Tibial artery (tissue), 4 donors: ENCODE measurements around the gene TRIP12.

Experiments
- DNase-seq, 2 donors: peaks; one replicate each; pipeline ENCODE4 v3.0.0-alpha.2; 2019
- H3K27ac ChIP-seq, 2 donors: fragments of 200-600 bp; sonication (generic) in 1 of 2; 1 replicate in 1 of 2; 2 replicates in 1 of 2; pipeline ENCODE4 v1.5.1; 2018 to 2019; ENCODE audit warnings: mild to moderate bottlenecking in 1 of 2
- H3K27me3 ChIP-seq, 2 donors: fragments of 200-600 bp; sonication (generic) in 1 of 2; one replicate each; pipeline versions ENCODE4 v1.5.1 to v1.6.0; 2016 to 2019
- H3K36me3 ChIP-seq, 3 donors: fragments of 200-600 bp; sonication (generic) in 2 of 3; one replicate each; pipeline ENCODE4 v1.5.1; 2016 to 2019; ENCODE audit warnings: mild to moderate bottlenecking in 2 of 3
- H3K4me1 ChIP-seq, 4 donors: fragments of 200-600 bp; sonication (generic) in 2 of 4; 1 replicate in 3 of 4; 2 replicates in 1 of 4; pipeline ENCODE4 v1.5.1; 2016 to 2019
- H3K4me3 ChIP-seq, 2 donors: fragments of 200-600 bp; sonication (generic) in 1 of 2; 1 replicate in 1 of 2; 2 replicates in 1 of 2; pipeline ENCODE4 v1.5.1; 2018 to 2019; ENCODE audit warnings: mild to moderate bottlenecking in 2 of 2
- H3K9me3 ChIP-seq, 3 donors: fragments of 200-600 bp; sonication (generic) in 1 of 3; one replicate each; pipeline ENCODE4 v1.5.1; 2016 to 2019
- intact Hi-C: fragments of 100-400 bp; cut with DNase I; formaldehyde crosslinking; loops from one replicate; pipeline ENCODE4 v1.15.0; 2023; ENCODE audit warnings: low total_unique reads
- TF ChIP-seq, protein P1 (sequence below), 2 experiments: fragments of 200-600 bp in 1 of 2; fragments of 450-650 bp in 1 of 2; IDR thresholded peaks; one replicate each; pipeline ENCODE4 v1.5.1; 2017 to 2019; ENCODE audit warnings: antibody characterized with exemption in 2 of 2, mild to moderate bottlenecking in 1 of 2, moderate library complexity in 1 of 2

Gene TRIP12

DNA sequence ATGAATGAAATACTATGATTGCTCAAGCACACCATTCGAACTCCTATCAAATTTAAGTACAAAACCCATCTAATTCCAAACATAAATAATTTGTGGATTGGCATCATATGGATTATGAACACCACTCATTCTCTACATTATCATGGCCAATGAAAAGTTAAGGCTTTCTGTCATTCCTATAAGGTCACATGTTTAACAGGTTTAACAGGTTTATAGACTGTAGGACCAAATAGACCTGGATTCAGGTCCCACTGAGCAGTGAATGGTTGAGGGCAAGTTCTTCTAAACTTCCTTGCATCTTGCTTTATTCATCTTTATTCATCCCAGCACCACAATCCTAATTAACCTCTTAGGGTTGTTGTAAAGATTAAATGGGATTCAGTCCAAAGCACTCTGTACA, 33.9 kb upstream of the TRIP12 start:
- H3K4me3 ChIP-seq: no peak overlapping the region
- no peaks in the 10 kb centered on the region for H3K4me1 ChIP-seq
- TF ChIP-seq, protein P1, sequence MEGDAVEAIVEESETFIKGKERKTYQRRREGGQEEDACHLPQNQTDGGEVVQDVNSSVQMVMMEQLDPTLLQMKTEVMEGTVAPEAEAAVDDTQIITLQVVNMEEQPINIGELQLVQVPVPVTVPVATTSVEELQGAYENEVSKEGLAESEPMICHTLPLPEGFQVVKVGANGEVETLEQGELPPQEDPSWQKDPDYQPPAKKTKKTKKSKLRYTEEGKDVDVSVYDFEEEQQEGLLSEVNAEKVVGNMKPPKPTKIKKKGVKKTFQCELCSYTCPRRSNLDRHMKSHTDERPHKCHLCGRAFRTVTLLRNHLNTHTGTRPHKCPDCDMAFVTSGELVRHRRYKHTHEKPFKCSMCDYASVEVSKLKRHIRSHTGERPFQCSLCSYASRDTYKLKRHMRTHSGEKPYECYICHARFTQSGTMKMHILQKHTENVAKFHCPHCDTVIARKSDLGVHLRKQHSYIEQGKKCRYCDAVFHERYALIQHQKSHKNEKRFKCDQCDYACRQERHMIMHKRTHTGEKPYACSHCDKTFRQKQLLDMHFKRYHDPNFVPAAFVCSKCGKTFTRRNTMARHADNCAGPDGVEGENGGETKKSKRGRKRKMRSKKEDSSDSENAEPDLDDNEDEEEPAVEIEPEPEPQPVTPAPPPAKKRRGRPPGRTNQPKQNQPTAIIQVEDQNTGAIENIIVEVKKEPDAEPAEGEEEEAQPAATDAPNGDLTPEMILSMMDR (IDR thresholded peaks at IDR 0.05): no peak
- H3K27ac ChIP-seq: no peak overlapping the region
- DNase-seq: no peak
- intact Hi-C loops: no loop called here
- no peaks in the 10 kb centered on the region for H3K9me3 ChIP-seq
- H3K27me3 ChIP-seq: no peaks in the 10 kb centered on the region
- H3K36me3 ChIP-seq: no peaks in the 10 kb centered on the region

DNA sequence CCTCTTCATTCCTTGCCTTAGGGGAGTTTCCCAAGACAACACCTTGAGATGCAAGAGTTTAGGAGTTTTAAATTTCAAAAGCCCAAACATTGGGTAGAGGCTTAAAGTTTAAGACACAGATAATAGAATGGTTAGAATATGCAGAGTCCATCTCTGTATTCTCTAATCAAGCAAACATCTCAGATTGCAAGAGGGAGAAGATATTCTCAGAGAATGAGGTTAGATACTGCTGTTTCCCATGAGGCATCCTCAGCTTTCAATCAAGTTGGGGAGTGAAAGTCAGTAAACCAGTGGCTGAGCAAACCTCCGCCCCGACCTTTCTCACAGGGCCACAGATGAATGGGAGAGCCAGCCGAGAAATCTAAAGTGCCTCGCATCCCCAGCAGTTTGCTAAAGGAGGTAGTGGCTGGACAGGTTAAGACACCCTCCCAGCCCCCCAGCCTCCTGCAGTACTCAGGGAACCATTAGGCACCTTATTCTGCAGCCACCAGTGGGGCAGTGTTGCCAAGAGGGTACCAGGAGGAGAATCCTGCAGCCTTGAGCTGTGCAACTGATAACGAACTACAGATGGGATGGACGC, 30.5 kb upstream of the TRIP12 start:
- TF ChIP-seq, protein P1 (IDR thresholded peaks at IDR 0.05): no peak
- Histone ChIP-seq H3K9me3 (no peaks in the 10 kb centered on the region), H3K36me3 (no peaks in the 10 kb centered on the region), H3K27me3 (no peaks in the 10 kb centered on the region), H3K27ac (no peak overlapping the region), H3K4me1 (no peaks in the 10 kb centered on the region), H3K4me3 (no peak overlapping the region)
- no peak for DNase-seq
- intact Hi-C loops: no loop called here

DNA sequence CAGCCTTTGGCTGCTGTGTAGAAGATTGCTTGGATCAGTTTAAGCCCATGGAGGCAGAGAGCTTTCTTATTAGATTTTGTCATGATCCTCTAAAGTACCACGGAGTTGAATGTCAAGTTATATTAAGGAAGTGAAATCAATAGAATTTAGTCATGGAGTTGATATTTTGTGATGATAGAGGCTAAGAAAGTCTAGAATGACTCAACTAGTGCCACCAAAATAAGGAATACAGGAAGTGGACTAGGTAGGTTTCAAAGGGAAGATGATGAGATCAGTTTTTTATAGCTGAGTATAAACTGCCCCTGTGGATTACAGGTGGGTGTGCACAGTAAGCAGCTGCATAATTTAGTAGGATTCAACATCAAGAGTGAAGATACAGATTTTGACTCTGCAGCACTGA, 25.7 kb upstream of the TRIP12 start:
- Histone ChIP-seq H3K36me3 (no peaks in the 10 kb centered on the region), H3K9me3 (no peaks in the 10 kb centered on the region), H3K4me3 (no peak overlapping the region), H3K27me3 (no peaks in the 10 kb centered on the region), H3K4me1 (no peaks in the 10 kb centered on the region), H3K27ac (no peak overlapping the region)
- TF ChIP-seq, protein P1 (IDR thresholded peaks at IDR 0.05): no peak
- no peak for DNase-seq
- intact Hi-C loops: no loop called here

DNA sequence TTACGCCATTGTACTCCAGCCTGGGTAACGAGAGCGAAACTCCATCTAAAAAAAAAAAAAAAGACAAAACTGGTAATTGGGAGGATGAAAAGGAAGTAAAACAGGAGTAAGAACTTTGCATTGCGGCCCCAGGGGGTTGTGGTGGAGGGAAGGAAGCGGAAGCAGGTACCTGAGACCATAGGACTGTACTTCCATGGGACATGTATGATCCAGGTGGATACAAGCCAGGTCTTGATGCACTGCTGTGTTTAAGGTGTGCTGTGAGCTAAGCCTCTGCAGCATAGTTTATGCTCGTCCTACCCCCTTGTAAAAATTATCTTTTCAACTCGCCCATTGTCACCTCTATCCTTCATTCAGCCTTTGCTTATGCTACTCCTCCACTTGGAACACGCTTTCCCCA, 24.2 kb upstream of the TRIP12 start:
- Histone ChIP-seq H3K36me3 (no peaks in the 10 kb centered on the region), H3K27me3 (no peaks in the 10 kb centered on the region), H3K27ac (no peak overlapping the region), H3K9me3 (no peaks in the 10 kb centered on the region), H3K4me1 (no peaks in the 10 kb centered on the region), H3K4me3 (no peak overlapping the region)
- TF ChIP-seq, protein P1 (IDR thresholded peaks at IDR 0.05): no peak
- no peak for DNase-seq
- intact Hi-C loops: no loop called here

DNA sequence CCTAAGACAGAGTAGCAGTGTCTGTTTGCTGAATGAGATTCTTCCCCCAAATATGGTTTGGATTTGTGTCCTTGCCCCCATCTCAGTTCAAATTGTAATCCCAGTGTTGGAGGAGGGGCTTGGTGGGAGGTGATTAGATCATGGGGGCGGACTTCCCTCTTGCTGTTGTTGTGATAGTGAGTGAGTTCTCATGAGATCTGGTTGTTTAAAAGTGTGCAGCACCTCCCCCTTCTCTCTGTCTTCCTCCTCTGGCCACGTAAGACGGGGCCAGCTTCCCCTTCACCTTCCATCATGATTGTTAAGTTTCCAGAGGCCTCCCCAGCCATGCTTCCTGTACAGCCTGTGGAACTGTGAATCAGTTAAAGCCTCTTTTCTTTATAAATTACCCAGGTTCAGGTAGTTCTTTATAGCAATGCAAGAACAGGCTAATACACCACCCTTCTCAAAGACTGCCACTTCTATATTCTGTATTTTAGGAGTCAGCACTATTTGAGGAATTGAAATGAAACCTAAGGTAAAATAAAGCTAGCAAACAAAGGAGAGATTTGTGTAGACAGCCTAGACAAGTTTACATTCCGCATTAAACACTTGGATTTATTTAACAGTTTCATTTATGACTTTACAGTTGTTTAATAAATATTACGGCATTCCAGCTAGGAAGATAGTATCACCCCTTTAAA, 22.1 kb upstream of the TRIP12 start:
- H3K9me3 ChIP-seq: no peaks in the 10 kb centered on the region
- no peaks in the 10 kb centered on the region for H3K27me3 ChIP-seq
- TF ChIP-seq, protein P1 (IDR thresholded peaks at IDR 0.05): no peak
- DNase-seq: no peak
- H3K27ac ChIP-seq: no peak overlapping the region
- H3K4me3 ChIP-seq: no peak overlapping the region
- intact Hi-C loops: no loop called here
- H3K36me3 ChIP-seq: no peaks in the 10 kb centered on the region
- H3K4me1 ChIP-seq: no peaks in the 10 kb centered on the region
